ENCODE measurements around the gene CFAP221. TPM values are rescaled to one million over a fixed set of nuclear protein-coding genes. Genes with fewer than 3 reads are reported as not detected.

CFAP221 gene
- total RNA-seq, 2 donors from 2014 or later, result 0.56 TPM; not detected in 1

GRCh38 chr2:119706221-119706620 lies 162.0 kb downstream of the CFAP221 start:
- Histone ChIP-seq H3K9me3 (no peaks in the 10 kb centered on the region), H3K4me3 (no peak overlapping the region), H3K27me3 (replicated peaks; ENCODE audit: insufficient read depth) (no peaks in the 10 kb centered on the region), H3K4me1 (ENCODE audit: control insufficient read depth in 1 of 2, low read depth in 2 of 2) (no peaks in the 10 kb centered on the region), H3K36me3 (no peaks in the 10 kb centered on the region), H3K27ac (no peak overlapping the region)
- DNase-seq (ENCODE audit: low spot score) (no peak), ATAC-seq (ENCODE audit: insufficient number of reproducible peaks, low FRiP score, low read depth) (no peak)
- no peak for TF ChIP-seq CTCF (IDR thresholded peaks at IDR 0.05)

Other genes starting within 250 kb of the CFAP221 start
- 1 to 10 TPM; 2.2 to 6.5 TPM for gene C2orf76, start 177.6 kb upstream of the CFAP221 start, total RNA-seq
- 10 to 100 TPM; 63.8 to 68.6 TPM for gene DBI, start 177.5 kb upstream of the CFAP221 start, total RNA-seq
- 10 to 100 TPM in 1 of 2 donors, 1 to 10 TPM in 1; 4.9 to 12.3 TPM for gene TMEM37, start 112.6 kb upstream of the CFAP221 start, total RNA-seq
- gene SCTR, start 20.0 kb upstream of the CFAP221 start, total RNA-seq, result not detected
- gene TMEM177, start 134.8 kb downstream of the CFAP221 start, total RNA-seq, result 1 to 10 TPM; 4.2 to 8.9 TPM
- gene PTPN4, start 215.5 kb downstream of the CFAP221 start, total RNA-seq, result 10 to 100 TPM; 18.5 to 43.3 TPM